Measurements from ENCODE around the gene CPZ. TPM values are rescaled to one million over a fixed set of nuclear protein-coding genes. Genes with fewer than 3 reads are reported as not detected.

Gene CPZ
- total and polyA plus RNA-seq, 2 of the 4 experiments (the other 2 are of a cell fraction), result 0.90 to 10.3 TPM

- no peak overlapping the region for H2BK5ac ChIP-seq (ENCODE audit: low read depth, low read length, poor library complexity, severe bottlenecking)
- no peak overlapping the region for H4K5ac ChIP-seq (ENCODE audit: low read depth, low read length)
- H4K20me1 ChIP-seq (ENCODE audit: insufficient read depth, low read length), result no peaks in the 10 kb centered on the region
- H4K91ac ChIP-seq (ENCODE audit: insufficient read depth, low read depth, low read length), result no peak overlapping the region
- H2BK20ac ChIP-seq (ENCODE audit: low read depth, low read length), result no peak overlapping the region
- no peak overlapping the region for H3K9ac ChIP-seq (ENCODE audit: low read depth, low read length)
- H3K27me3 ChIP-seq (ENCODE audit: control insufficient read depth, insufficient read depth, low read length), result peaks cover 17% of the 10 kb centered on the region; the same call in 1 of the 2 replicates
- H3K56ac ChIP-seq (ENCODE audit: extremely low read depth, insufficient read depth, low read length), result no peak overlapping the region
- no peak overlapping the region for H2AFZ ChIP-seq (replicated peaks; ENCODE audit: low read length, poor library complexity)
- H2BK15ac ChIP-seq (ENCODE audit: low read depth, low read length), result no peak overlapping the region
- POLR2A ChIA-PET (ENCODE audit: unreplicated experiment), result no interaction called here
- H3K14ac ChIP-seq (replicated peaks; ENCODE audit: low read depth, low read length), result no peak overlapping the region
- intact Hi-C loops (cut with micrococcal nuclease), result no loop called here
- no peak overlapping the region for H2AK9ac ChIP-seq (replicated peaks; ENCODE audit: low read depth, low read length, poor library complexity)
- H3K4ac ChIP-seq (ENCODE audit: low read depth, low read length), result no peak overlapping the region
- H3K36me3 ChIP-seq (ENCODE audit: control insufficient read depth, insufficient read depth, low read length), result no peaks in the 10 kb centered on the region
- no peaks in the 10 kb centered on the region for H3K9me3 ChIP-seq (ENCODE audit: control insufficient read depth, insufficient read depth, low read length)
- dilution Hi-C loops (cut with HindIII; ENCODE audit: low sequenced_read_pairs, unreplicated experiment), result no loop called here
- no peak overlapping the region for H3K23ac ChIP-seq (ENCODE audit: low read depth, low read length)
- no TSS peak for BruUV-seq (replicated peaks)
- in situ Hi-C loops (cut with MboI; ENCODE audit: low sequenced_read_pairs), result no loop called here
- H2BK120ac ChIP-seq (ENCODE audit: low read depth, low read length), result no peak overlapping the region
- H3K27ac ChIP-seq (ENCODE audit: insufficient read depth, low read length), result no peak overlapping the region
- no peak for DNase-seq
- TF ChIP-seq BHLHE40 (IDR thresholded peaks at IDR 0.05; ENCODE audit: low read depth, low read length) (no peak), SMC3 (IDR thresholded peaks at IDR 0.05; ENCODE audit: low read depth, low read length) (no peak), CTCF (conservative IDR thresholded peaks at IDR 0.05; ENCODE audit: low read depth, low read length) (no peak), POLR2A (IDR thresholded peaks at IDR 0.05; ENCODE audit: low read depth, low read length) (no peak), MAZ (IDR thresholded peaks at IDR 0.05; ENCODE audit: borderline replicate concordance, low read depth, low read length) (no peak), MAFK (IDR thresholded peaks at IDR 0.05; ENCODE audit: low read depth, low read length) (no peak), MXI1 (IDR thresholded peaks at IDR 0.05; ENCODE audit: borderline replicate concordance, low read depth, low read length) (no peak)
- no peak overlapping the region for H2AK5ac ChIP-seq (ENCODE audit: low read depth, low read length)
- H4K8ac ChIP-seq (ENCODE audit: low read depth in 2 of 2, low read length in 2 of 2), result no peak overlapping the region
- no peaks in the 10 kb centered on the region for H3K4me1 ChIP-seq (ENCODE audit: control insufficient read depth, insufficient read depth, low read length)
- no peak overlapping the region for H3K4me2 ChIP-seq (ENCODE audit: low read depth, low read length)
- ATAC-seq (ENCODE audit: low read depth), result no peak
- no peaks in the 10 kb centered on the region for H3K79me1 ChIP-seq (ENCODE audit: low read depth in 1 of 2, low read length in 2 of 2)
- 93% methylated on average over 5 of the region's 22 CpGs; no CpG with 5 or more reads in 1 of the 2 experiments for WGBS, 2 experiments (ENCODE audit: extremely low coverage in 2 of 2, insufficient read length in 1 of 2)
- H3K18ac ChIP-seq (ENCODE audit: low read depth, low read length), result no peak overlapping the region
- CTCF ChIA-PET, result no interaction called here
- no peaks in the 10 kb centered on the region for H3K9me1 ChIP-seq (ENCODE audit: insufficient read depth, low read length)
- no peak overlapping the region for H3K4me3 ChIP-seq (ENCODE audit: insufficient read depth, low read depth, low read length)
Observed at GRCh38 chr4:8644966-8645752, 52.6 kb downstream of the CPZ start.
